Measurements from ENCODE around the gene CCDC175.

- no peak for TF ChIP-seq NFXL1 (IDR thresholded peaks at IDR 0.05; ENCODE audit: borderline replicate concordance)
- TF ChIP-seq MLLT1 (IDR thresholded peaks at IDR 0.05), result no peak
- no peak for TF ChIP-seq CTCF (IDR thresholded peaks at IDR 0.05 in 2 of 3, conservative IDR thresholded peaks at IDR 0.05 in 1 of 3; ENCODE audit: control insufficient read depth in 2 of 3, extremely low read depth in 1 of 3, insufficient read depth in 1 of 3, low read depth in 3 of 3, low read length in 3 of 3)
- TF ChIP-seq CBX5 (IDR thresholded peaks at IDR 0.05; ENCODE audit: low read depth), result no peak
- no peak for TF ChIP-seq NFYB (IDR thresholded peaks at IDR 0.05; ENCODE audit: insufficient read depth, low read depth, low read length)
- no peak for TF ChIP-seq TAF1 (IDR thresholded peaks at IDR 0.05; ENCODE audit: borderline replicate concordance, low read depth, low read length)
- no peak for TF ChIP-seq USF2 (IDR thresholded peaks at IDR 0.05; ENCODE audit: borderline replicate concordance, low read depth, low read length)
- no peak for TF ChIP-seq PBX3 (IDR thresholded peaks at IDR 0.05; ENCODE audit: insufficient replicate concordance, low read depth, low read length)
- no peak for TF ChIP-seq SMC3 (IDR thresholded peaks at IDR 0.05; ENCODE audit: borderline replicate concordance, low read length)
- TF ChIP-seq POLR2AphosphoS5 (IDR thresholded peaks at IDR 0.05; ENCODE audit: low read length), result no peak
- no peak for TF ChIP-seq MXI1 (IDR thresholded peaks at IDR 0.05; ENCODE audit: low read depth, low read length)
- no peak for TF ChIP-seq KDM1A (IDR thresholded peaks at IDR 0.05; ENCODE audit: borderline replicate concordance)
Measured at GRCh38 chr14:59580911-59581310, 4.3 kb upstream of the CCDC175 start.

Measured in GM12878 (cell line).